DND-41 (cell line): Measurements from ENCODE around the gene ACOT13.
"Not testable (repeated sequence)": the region's sequence is repeated elsewhere in the genome, so short reads cannot be mapped to it uniquely, and the experiment has no call there.

Experiments
- ATAC-seq: fragments of 200-7000 bp; cut with Tn5 transposase; 3 replicates; pipeline ENCODE4 v1.9.1; 2021; ENCODE audit warnings: low read depth; ENCODE audit not compliant: insufficient read depth
- DNase-seq: peaks from one replicate; pipeline ENCODE4 v3.0.0-alpha.2; 2020
- H2AFZ ChIP-seq: 2 replicates; pipeline ENCODE4 v1.6.0; 2012; ENCODE audit warnings: low read depth, low read length
- H3K27ac ChIP-seq: 2 replicates; pipeline ENCODE4 v1.5.1; 2012; ENCODE audit warnings: low read length, inconsistent platforms
- H3K27me3 ChIP-seq: fragments of 200-600 bp; sonication (generic); 2 replicates; pipeline ENCODE4 v1.6.0; 2012; ENCODE audit warnings: low read length, mild to moderate bottlenecking, inconsistent platforms; ENCODE audit not compliant: insufficient read depth, poor library complexity
- H3K36me3 ChIP-seq: 2 replicates; pipeline ENCODE4 v1.5.1; 2012; ENCODE audit warnings: low read length, inconsistent platforms; ENCODE audit not compliant: insufficient read depth
- H3K4me1 ChIP-seq: 2 replicates; pipeline ENCODE4 v1.5.1; 2012; ENCODE audit warnings: mild to moderate bottlenecking, low read length; ENCODE audit not compliant: insufficient read depth
- H3K4me2 ChIP-seq: 2 replicates; pipeline ENCODE4 v1.6.0; 2012; ENCODE audit warnings: mild to moderate bottlenecking, moderate library complexity, low read length, inconsistent platforms; ENCODE audit not compliant: insufficient read depth
- H3K4me3 ChIP-seq, 2 experiments: fragments of 200-600 bp in 1 of 2; shearing (Covaris generic) in 1 of 2; 2 replicates each; pipeline ENCODE4 v1.5.1; 2012 to 2016; ENCODE audit warnings: inconsistent platforms in 2 of 2, low read length in 2 of 2, mild to moderate bottlenecking in 2 of 2, low read depth in 1 of 2, moderate library complexity in 1 of 2
- H3K79me2 ChIP-seq: 2 replicates; pipeline ENCODE4 v1.6.0; 2012; ENCODE audit warnings: low read length, inconsistent platforms; ENCODE audit not compliant: insufficient read depth
- H3K9ac ChIP-seq: 2 replicates; pipeline ENCODE4 v1.6.0; 2012; ENCODE audit warnings: low read depth, mild to moderate bottlenecking, inconsistent platforms, low read length, moderate library complexity
- H3K9me3 ChIP-seq: 2 replicates; pipeline ENCODE4 v1.5.1; 2012; ENCODE audit warnings: low read length, moderate library complexity, mild to moderate bottlenecking, inconsistent platforms; ENCODE audit not compliant: insufficient read depth, severe bottlenecking
- H4K20me1 ChIP-seq: 2 replicates; pipeline ENCODE4 v1.6.0; 2012; ENCODE audit warnings: low read length; ENCODE audit not compliant: insufficient read depth
- EZH2 ChIP-seq: IDR thresholded peaks from 3 replicates; pipeline ENCODE4 v1.6.1; 2012; ENCODE audit warnings: borderline replicate concordance, low read depth, mild to moderate bottlenecking, moderate library complexity, low read length, inconsistent platforms; ENCODE audit not compliant: severe bottlenecking
- TF ChIP-seq, protein P1 (sequence below): IDR thresholded peaks from 2 replicates; pipeline ENCODE4 v1.5.1; 2012; ENCODE audit warnings: borderline replicate concordance, low read length, moderate library complexity, mild to moderate bottlenecking; ENCODE audit not compliant: poor library complexity, severe bottlenecking; ENCODE audit errors: extremely low read depth

Gene ACOT13

DNA sequence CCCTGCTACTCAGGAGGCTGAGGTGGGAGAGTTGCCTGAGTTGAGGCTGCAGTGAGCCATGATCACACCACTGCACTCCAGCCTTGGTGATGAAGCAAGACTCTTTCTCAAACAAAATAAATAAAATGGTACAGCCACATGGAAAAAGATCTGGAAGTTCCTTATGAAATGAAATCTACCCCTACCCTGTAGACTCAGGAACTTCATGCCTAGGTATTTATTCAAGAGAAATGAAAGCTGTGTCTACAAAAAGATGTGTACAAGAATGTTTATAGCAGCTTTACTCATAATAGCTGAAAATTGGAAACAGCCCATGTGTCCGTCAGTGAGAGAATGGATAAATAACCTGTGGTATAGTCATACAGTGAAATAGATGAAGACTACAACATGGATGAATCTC is 67.3 kb downstream of the ACOT13 start:
- no peak overlapping the region for H2AFZ ChIP-seq
- no peaks in the 10 kb centered on the region for H3K27me3 ChIP-seq
- H4K20me1 ChIP-seq: no peaks in the 10 kb centered on the region
- H3K4me3 ChIP-seq: no peak overlapping the region
- H3K27ac ChIP-seq: no peak overlapping the region
- H3K9me3 ChIP-seq: peaks cover 16% of the 10 kb centered on the region
- H3K79me2 ChIP-seq: no peaks in the 10 kb centered on the region
- no peaks in the 10 kb centered on the region for H3K36me3 ChIP-seq
- H3K9ac ChIP-seq: no peak overlapping the region
- TF ChIP-seq, protein P1, sequence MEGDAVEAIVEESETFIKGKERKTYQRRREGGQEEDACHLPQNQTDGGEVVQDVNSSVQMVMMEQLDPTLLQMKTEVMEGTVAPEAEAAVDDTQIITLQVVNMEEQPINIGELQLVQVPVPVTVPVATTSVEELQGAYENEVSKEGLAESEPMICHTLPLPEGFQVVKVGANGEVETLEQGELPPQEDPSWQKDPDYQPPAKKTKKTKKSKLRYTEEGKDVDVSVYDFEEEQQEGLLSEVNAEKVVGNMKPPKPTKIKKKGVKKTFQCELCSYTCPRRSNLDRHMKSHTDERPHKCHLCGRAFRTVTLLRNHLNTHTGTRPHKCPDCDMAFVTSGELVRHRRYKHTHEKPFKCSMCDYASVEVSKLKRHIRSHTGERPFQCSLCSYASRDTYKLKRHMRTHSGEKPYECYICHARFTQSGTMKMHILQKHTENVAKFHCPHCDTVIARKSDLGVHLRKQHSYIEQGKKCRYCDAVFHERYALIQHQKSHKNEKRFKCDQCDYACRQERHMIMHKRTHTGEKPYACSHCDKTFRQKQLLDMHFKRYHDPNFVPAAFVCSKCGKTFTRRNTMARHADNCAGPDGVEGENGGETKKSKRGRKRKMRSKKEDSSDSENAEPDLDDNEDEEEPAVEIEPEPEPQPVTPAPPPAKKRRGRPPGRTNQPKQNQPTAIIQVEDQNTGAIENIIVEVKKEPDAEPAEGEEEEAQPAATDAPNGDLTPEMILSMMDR: no peak
- no peak for TF ChIP-seq EZH2
- no peak overlapping the region for H3K4me2 ChIP-seq
- no peak for DNase-seq
- no peaks in the 10 kb centered on the region for H3K4me1 ChIP-seq
- no peak for ATAC-seq

DNA sequence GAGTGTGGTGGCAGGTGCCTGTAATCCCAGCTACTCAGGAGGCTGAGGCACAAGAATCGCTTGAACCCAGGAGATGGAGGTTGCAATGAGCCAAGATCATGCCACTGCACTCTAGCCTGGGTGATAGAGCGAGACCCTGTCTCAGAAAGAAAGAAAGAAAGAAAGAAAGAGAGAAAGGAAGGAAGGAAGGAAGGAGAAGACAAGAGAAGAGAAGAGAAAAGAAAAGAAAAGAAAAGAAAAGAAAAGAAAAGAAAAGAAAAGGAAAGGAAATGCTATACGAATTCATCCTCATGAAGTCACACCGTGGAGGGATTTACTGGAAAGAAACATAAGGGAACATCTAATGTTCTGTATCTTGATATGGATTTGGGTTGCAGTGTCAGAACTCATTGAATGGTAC is 67.8 kb downstream of the ACOT13 start:
- H2AFZ ChIP-seq, H3K27me3 ChIP-seq, H3K27ac ChIP-seq, H3K4me3 ChIP-seq, H3K9ac ChIP-seq, H3K4me1 ChIP-seq, ATAC-seq, DNase-seq, H4K20me1 ChIP-seq, H3K79me2 ChIP-seq, H3K4me2 ChIP-seq, H3K36me3 ChIP-seq: not testable (repeated sequence)
- peaks cover 16% of the 10 kb centered on the region for H3K9me3 ChIP-seq

DNA sequence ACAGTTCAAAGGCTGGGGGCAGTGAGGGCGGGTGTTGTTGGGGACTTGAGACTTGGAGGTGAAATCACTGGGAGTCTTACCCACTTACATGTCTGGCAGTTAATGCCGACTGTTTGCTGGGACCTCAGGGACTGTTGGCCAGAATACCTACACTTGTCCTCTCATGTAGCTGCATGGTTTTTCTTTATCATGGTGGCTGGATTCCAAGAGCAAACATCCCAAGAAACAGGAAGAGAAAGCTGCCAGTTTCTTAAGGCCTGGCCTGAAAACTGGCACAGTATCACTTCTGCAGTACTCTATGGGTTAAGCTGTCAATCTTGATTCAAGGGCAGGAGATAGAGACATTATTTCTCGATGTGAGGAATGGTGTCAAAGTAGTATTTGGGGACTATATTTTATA is 71.9 kb downstream of the ACOT13 start:
- Histone ChIP-seq H3K9ac (no peak overlapping the region), H3K36me3 (no peaks in the 10 kb centered on the region), H3K27ac (no peak overlapping the region), H4K20me1 (no peaks in the 10 kb centered on the region), H3K9me3 (no peaks in the 10 kb centered on the region), H2AFZ (no peak overlapping the region), H3K4me1 (no peaks in the 10 kb centered on the region), H3K27me3 (no peaks in the 10 kb centered on the region), H3K79me2 (no peaks in the 10 kb centered on the region), H3K4me2 (no peak overlapping the region), H3K4me3 (no peak overlapping the region)
- no peak for TF ChIP-seq EZH2
- TF ChIP-seq, protein P1: no peak
- ATAC-seq: no peak
- no peak for DNase-seq

DNA sequence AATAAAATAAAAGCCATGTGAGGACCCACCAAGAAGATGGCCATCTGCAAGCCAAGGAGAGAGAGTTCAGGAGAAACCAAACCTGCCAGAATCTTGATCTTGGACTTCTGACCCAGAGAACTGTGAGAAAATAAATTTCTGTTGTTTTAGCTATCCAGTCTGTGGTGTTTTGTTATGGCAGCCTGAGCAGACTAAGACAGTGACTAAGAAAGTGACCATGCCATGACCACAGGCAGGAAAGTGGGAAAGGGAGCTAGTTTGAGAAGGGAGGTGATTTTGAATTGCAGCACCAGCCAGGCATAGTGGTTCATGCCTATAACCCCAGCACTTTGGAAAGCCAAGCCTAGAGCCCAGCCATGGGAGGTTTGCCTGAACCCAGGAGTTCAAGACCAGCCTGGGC is 74.0 kb downstream of the ACOT13 start:
- ATAC-seq (no peak), DNase-seq (no peak)
- Histone ChIP-seq H2AFZ (no peak overlapping the region), H3K9ac (no peak overlapping the region), H3K4me3 (no peak overlapping the region), H3K79me2 (no peaks in the 10 kb centered on the region), H3K4me1 (no peaks in the 10 kb centered on the region), H3K27me3 (no peaks in the 10 kb centered on the region), H3K4me2 (no peak overlapping the region), H3K27ac (no peak overlapping the region), H3K9me3 (no peaks in the 10 kb centered on the region), H4K20me1 (no peaks in the 10 kb centered on the region), H3K36me3 (no peaks in the 10 kb centered on the region)
- TF ChIP-seq, protein P1: no peak
- no peak for TF ChIP-seq EZH2
